Activated effector memory CD4-positive, alpha-beta T cell treated with Interleukin-2 at 50 U/mL for 16 hours (primary cell): ENCODE results near the gene TECR.
"Not testable (repeated sequence)": the region's sequence is repeated elsewhere in the genome, so short reads cannot be mapped to it uniquely, and the experiment has no call there.

Experiments
- DNase-seq: peaks from one replicate; pipeline ENCODE4 v3.0.0-alpha.2; 2020

Gene TECR

DNA sequence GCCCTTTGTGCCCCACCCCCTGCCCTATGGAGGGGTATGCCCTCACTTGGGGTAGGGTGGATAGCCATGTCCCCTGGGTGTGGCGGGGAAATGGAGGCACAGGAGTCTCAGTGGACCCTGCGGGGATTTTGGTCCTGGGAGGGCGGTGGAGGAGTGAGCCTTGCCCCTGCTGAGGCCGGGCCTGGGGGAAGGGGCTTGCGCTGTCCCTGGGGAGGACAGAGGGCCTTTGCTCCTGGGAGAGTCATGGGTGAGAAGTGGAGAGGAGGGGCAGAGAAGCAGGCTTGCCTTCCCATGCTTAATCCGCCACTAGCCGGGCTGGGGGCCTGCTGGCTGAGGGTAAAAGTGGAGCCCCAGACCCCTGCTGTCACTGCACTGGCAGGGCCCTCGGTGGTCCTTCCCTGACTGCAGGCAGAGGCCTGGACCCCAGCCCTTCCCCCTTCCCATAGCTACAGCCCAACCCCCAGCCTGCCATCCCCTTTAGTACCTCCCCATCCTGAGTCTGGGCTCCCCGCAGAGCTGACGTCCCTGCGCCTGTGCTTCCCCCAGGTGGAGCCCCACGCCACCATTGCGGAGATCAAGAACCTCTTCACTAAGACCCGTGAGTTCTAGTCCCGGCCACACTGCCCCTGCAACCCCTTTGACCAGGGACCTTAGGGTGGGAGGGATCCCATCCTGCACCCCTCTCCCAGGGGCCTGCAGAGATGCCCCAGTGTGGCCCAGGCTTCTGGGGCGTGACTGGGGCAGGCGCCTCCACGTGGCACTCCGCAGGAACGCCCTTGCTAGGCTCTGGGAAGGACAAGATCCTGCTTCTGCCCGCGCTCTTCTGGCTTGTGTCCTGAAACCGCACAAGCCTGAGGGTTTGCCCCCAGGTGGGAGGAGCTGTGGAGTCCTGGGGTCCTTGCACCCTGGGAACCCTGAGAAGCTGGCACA, 33.5 kb downstream of the TECR start:
- DNase-seq: no peak

DNA sequence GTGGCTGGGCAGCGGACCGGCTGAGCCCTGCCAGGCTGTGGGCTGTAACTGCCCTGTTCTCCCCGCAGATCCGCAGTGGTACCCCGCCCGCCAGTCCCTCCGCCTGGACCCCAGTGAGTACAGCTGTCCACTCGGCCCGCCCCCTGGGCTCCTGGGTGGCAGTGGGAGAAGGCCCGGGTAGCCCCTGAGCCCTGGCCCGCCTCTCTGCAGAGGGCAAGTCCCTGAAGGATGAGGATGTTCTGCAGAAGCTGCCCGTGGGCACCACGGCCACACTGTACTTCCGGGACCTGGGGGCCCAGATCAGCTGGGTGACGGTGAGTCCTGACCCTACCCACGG, 34.2 kb downstream of the TECR start:
- no peak for DNase-seq

DNA sequence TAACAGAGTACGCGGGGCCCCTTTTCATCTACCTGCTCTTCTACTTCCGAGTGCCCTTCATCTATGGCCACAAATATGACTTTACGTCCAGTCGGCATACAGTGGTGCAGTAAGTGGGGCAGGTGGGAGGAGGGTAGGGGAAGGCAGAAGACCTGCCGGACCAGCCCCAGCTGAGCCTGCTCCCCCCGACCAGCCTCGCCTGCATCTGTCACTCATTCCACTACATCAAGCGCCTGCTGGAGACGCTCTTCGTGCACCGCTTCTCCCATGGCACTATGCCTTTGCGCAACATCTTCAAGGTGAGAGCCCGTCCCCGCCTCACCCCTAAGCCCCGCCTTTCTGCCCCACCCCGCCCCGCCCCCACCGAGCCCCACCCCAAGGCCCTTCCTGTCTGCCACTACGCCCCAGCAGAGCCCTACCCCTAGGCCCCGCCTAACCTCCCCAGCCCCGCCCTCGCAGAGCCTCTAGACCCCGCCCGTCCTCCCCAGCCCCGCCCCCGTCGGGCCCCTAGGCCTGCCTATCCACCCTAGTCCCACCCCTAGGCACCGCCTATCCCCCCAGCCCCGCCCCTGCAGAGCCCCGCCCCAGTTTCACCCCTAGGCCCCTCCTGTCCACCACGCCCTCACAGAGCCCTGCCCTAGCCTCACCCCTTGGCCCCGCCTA, 34.7 kb downstream of the TECR start:
- DNase-seq: peak; percentile 14

DNA sequence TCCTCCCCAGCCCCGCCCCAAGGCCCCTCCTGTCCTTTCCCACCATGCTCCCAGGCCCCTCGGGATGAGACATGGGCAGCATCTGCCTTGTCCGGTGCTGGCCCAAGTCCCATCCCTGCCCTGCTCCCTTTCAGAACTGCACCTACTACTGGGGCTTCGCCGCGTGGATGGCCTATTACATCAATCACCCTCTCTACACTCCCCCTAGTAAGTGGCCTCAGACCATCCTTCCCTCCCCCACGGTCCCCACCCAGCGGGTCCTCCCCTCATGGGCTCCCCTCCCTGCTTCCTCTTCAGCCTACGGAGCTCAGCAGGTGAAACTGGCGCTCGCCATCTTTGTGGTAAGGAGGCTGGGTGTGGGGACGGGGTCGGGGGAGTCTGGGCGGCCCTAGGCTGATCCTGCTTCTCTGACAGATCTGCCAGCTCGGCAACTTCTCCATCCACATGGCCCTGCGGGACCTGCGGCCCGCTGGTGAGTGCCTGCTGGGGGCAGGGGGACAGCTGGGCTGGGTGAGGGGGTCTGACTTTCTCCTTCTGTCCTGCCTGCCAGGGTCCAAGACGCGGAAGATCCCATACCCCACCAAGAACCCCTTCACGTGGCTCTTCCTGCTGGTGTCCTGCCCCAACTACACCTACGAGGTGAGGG, 35.4 kb downstream of the TECR start:
- DNase-seq: not testable (repeated sequence)

DNA sequence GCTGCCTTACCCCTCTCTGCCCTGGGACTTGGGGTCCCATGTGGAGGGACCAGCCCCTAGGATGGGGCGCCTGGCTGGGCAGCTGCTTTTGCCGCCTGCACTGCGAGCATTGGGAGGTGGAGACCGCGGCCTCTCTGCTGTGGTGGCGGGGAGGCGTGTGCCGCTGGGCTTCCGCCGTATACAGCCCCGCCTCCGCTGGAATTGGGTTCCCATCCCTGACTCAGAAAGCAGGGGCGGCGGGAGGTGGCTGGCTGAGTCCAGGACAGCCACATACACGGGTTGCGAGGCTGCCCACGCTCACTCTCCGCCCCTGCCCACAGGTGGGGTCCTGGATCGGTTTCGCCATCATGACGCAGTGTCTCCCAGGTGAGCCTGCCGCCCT, 35.9 kb downstream of the TECR start:
- no peak for DNase-seq

DNA sequence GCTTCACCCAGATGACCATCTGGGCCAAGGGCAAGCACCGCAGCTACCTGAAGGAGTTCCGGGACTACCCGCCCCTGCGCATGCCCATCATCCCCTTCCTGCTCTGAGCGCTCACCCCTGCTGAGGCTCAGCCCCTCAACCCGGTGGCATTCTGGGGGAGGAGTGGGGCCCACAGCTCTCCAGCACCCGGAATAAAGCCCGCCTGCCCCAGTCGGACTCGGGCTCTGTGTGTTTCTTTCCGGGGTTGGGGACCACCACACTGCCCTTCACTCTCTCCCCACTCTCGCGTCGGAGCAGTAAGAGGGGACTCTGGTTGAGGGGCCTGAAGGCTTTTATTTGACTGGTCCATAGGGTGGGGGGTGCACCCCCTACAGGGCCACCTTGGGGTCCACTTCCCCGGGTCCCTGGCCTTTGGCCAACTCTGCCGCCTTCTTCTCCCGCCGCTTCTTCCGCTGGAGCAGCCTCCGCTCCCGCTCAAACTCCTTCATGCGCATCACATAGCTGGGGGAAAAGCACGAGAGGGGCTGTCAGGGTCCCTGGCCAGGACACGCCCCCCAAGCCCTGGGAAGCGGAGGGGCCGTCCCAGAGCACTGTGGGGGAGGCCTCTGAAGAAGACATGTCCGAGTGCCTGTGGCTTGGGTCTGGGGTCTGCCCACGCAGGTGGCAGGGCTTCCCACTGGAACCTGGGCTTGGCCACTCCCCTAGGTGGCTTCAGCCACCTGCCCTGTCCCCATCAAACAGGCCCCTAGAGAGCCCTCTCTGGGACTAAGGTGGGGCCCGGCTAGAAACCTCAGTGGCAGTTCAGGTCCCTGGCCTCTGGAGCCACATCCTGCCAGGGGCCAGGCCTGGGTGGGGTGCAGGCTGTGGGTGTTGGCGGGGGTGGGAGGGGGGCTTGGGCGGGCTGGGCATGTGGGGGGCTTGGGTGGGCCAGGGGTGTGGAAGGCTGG, 36.6 kb downstream of the TECR start:
- no peak for DNase-seq

DNA sequence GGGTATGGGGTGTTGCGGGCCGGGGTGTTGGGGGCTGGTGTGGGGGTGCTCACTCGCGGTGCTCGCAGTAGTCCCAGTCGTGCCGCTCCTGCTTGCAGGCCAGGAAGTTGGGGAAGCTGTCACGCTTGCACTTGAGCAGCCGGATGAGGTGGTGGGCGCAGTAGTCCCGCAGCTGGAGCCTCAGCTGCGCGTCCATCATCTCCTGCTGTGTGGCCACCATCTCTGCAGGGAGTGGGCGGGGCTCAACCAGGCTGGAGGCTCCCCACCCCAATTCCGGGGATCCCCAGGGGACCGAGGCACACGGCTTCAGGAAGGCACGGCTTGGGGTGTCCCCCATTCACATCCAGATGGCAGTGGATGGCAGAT, 37.3 kb downstream of the TECR start:
- no peak for DNase-seq

DNA sequence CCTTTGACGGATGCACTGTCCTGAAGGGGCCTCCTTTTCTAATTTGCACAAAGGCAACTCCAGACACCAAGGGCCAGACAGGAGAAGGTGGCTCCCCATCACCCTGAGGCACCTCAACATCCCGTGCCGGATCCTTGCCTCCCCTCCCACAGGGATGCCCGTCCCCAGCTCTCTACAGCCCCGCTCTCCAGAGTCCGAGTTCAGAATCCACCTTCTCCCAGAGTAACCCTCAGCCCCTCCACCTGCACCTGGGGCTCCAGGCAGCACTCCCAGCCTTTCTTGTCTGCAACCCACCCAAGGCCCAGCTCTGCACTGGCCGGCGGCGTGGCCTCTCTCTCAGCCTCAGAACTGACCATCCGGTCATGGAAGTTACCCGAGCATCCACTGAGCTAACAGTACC, 37.7 kb downstream of the TECR start:
- DNase-seq: no peak

DNA sequence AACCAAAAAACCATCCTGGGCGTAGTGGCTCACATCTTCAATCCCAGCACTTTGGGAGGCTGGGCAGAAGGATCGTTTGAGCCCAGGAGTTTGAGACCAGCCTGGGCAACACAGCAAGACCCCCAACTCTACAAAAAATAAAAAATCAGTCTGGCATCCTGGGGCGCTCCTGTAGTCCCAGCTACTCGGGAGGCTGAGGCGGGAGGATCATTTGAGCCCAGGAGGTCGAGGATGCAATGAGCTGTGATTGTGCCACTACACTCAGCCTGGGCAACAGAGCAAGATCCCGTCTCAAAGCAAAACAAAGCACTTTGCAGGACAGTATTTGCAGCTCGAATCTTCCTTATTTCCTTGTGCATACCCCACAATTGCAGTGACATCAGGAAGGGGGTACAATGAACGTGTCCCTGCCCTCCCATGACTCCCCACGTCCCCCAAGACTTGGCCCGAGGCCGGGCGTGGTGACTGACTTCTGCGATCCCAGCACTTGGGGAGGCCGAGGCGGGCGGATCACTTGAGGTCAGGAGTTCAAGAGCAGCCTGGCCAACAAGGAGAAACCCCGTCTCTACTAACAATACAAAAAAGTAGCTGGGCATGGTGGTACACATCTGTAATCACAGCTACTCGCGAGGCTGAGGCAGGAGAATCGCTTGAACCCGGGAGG, 41.6 kb downstream of the TECR start:
- DNase-seq: no peak

DNA sequence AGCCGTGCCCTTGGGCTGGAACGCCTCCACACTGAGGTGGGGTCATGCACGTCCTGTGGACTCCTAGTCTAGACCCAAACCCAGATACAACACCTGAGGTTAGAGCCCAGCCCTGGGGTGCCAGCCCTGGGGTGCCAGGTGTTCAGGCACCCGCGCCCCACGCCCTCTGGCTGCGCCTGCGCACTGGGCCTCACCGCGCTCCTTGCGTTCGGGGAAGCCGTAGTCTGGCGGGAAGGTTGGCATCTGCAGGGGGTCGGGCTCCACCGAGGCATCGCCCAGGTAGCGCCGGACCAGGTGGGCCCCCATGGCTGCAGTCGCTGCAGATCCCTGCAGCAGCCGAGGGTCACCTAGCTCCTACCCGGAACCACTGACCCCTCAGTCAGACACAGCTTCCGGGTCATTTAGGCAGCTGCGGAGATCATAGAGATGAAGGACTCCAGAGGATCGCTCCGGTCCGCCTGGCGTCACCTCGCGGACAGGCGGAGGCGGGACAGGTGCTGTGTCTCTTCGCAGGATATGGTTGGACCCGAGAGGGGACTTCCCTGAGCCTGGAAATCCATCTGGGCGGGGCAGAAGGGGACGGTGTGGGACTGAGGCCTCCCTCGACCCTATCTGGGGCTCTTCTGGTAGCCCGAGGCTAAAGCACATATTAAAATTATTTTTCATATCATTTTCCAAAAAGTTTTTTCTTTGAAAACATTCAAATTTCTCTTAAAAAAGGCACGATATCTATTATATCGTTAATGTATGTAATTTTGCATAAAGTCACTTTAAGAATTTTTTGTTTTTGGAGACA, 42.5 kb downstream of the TECR start, which contains the start of gene NDUFB7:
Gene NDUFB7, minus strand, starts transcription at position 372 of the 796 bp plus-strand sequence. Its CDS starts 66 bp downstream, at position 306.
- peak; percentile 84 for DNase-seq

DNA sequence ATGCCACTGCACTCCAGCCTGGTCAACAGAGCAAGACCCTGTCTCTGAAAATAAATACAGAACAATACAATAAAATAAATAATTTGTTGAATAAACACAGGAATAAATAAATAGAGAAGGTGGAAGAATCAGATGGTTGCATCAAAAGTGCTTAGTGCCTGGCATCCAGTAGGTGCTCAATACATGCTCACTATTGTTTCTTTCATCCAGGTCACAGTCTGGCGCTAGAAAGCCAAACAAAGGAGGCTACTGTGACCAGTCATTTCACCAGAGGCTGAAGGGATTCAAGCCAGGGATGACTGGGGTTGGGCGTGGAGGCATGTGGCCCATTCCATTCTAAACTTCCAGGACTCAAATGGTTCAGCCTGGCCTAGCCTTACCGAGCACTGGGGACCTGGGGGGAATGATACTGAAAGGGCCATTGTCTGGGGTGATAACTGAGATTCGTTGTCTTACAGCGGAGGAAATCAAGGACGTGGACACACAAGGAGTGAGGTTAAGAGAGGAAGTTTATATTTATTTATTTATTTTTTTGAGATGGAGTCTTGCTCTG, 46.1 kb downstream of the TECR start:
- no peak for DNase-seq

DNA sequence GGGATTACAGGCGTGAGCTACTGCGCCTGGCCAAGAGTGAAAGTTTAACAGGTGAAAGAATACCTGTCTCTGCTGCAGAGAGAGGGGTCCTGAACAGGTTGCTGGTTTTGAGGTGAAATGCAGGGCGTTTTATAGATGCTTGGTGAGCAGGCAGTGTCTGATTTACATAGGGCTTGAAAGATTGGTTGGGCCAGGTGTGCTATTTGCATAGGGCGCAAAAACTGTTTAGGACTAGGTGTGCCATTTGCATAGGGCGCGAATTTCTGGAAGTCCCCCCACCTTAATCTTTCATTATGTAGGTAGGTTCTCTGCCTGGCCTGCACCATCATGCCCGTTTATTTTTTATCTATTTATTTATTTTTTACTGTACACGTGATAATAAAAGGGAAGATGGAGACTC, 47.0 kb downstream of the TECR start:
- DNase-seq: no peak

DNA sequence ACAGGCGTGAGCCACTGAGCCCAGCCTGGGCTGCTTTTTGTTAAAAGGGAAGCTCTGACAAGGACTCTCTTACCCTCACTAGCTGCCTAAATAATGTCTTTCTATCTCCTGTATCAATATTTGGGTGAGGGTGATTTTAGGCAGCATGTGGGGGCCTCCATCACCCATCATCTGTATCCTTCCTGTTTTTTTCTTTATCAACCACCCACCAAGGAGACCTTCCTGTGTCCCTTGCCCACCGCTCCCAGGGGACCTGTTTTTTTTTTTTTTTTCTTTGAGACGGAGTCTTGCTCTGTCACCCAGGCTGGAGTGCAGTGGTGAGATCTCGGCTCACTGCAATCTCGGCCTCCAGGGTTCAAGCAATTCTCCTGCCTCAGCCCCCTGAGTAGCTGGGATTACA, 47.9 kb downstream of the TECR start:
- DNase-seq: no peak

DNA sequence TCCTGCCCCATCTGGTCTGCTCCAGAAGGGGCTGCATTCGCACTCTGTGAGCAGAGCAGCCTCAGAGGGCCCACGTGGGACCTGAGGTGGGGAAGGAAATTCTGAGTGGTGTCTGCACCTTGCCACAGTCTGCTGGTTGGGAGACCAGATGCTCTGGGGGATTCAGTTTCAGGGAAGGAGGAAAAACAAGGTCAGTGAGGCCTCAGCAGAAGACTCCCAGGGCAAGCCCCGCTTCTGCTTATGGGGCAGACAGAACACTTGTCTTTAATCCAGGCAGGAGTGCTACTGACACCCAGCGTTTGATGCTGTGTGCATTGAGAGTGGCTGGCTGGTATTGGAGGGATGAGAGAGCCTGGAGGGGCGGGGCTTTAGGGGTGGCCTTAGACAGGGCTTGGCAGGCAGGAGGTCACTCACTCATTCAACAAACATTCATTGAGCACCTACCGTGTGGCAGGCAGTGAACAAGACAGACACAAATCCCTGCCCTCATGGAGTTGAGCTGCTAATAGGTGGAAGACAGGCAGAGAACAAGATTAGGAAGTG, 48.6 kb downstream of the TECR start:
- no peak for DNase-seq

DNA sequence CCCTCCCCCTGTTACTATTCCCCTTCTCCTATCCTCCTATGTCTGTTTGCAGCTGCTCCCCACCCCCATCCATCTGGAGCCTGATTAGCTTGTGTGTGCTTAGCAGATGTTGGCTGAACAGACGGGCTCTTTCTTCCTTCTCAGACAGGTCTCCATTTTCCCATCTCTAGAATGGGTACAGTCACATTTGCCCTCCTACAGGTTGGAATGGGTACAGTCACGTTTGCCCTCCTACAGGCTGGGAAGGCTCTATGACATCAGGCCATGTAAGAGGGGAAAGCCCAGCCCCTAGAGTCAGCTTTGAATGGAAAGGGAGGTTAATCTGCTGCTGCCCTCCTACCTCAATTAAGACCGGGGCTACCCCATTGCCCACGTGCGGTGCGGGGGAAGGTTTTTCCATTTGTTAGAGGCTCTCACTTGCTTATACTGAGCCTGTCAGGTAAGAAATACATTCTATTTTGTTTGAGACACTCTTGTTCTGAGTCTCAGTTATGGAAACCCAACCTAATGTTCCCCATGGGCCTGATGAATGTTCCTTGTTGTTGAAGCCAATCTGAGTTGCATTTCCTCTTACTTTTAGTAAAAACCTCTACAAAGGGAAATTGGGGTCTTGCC, 51.3 kb downstream of the TECR start:
- DNase-seq: no peak

DNA sequence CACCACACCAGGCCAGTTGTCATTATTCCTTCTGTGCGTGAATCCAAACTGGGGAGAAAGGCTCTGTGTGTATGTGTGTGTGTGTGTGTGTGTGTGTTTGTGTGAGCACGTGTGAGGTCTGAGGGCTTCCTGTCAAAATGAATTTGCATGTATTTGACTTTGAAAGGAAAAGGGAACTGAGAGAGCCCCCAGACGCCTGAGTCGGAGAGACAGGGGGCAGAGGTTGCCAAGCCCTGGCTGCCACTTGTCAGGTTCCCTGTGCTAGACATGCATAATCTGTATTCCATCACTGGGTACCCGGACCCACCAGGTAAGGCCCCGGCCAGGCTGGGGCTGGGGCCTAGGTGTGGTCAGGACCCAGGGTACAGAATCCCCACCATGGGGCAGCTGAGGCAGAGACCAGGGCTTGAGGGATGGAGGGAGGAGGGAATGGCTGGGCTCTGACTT, 53.5 kb downstream of the TECR start, which contains the start of gene CLEC17A:
Gene CLEC17A, plus strand, starts transcription at position 191 of the 447 bp plus-strand sequence. Its CDS starts 77 bp downstream, at position 268.
- no peak for DNase-seq

DNA sequence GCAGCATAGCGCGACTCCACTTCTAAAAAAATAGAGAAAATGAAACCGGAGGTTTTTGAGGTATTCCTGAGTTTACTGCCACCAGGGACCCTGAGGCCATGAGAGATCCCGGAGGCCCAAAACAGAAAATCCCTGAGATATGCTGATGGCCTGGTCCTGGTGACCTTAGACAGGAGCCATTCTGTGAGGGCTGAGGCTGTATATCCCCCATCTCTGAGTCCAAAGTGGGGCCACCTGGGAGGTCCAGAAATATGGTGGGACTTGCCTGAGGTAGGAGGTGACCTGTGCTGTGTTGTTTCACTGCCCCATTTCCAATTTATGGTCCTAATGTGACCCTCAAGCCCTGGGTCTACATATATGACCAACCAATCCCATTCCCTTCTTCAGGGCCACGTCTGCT, 55.0 kb downstream of the TECR start:
- not testable (repeated sequence) for DNase-seq

DNA sequence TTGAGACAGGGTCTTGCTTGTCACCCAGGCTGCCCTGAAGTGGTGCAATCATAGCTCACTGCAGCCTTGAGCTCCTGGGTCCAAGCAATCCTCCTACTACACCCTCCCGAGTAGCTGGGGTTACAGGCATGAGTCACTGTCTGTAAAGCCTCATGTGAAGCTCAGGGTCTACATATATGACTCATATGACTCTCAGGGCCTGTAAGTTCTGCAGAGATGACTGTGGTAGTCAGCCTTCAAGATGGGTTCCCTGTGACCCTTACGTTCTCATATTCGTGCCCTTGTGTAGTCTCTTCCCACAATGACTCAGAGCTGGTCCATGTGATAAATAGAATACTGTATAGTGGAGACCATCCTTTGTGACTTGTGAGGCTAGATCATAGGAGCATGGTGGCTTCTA, 55.8 kb downstream of the TECR start:
- DNase-seq: not testable (repeated sequence)

DNA sequence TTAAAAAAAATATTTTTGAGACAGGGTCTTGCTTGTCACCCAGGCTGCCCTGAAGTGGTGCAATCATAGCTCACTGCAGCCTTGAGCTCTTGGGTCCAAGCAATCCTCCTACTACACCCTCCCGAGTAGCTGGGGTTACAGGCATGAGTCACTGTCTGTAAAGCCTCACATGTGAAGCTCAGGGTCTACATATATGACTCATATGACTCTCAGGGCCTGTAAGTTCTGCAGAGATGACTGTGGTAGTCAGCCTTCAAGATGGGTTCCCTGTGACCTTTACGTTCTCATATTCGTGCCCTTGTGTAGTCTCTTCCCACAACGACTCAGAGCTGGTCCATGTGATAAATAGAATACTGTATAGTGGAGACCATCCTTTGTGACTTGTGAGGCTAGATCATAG, 60.0 kb downstream of the TECR start:
- not testable (repeated sequence) for DNase-seq

DNA sequence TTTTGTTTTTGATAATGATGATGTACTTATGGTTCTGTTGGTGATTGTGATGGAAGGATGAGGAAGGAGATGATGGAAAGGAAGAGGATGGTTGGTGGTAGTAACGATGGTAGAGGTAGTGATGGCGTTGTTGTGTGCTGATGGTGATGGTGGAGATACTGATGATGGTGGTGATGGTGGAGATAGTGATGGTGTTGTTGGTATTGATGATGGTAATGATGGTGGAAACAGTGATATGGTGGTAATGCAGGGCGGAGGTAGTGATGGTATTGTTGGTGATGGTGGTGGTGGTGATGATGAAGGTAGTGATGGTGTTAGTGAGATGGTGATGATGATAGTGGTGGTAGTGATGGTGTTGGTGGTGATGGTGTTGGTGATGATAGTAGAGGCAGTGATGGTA, 66.2 kb downstream of the TECR start:
- no peak for DNase-seq
